GM18520 (cell line): ENCODE measurements around the gene ABTB2.

ENCODE experiments used
- ATAC-seq: cut with Tn5 transposase; IDR thresholded peaks from one replicate; pipeline ENCODE4 v1.9.1; 2021; ENCODE audit not compliant: unreplicated experiment

Gene ABTB2

DNA sequence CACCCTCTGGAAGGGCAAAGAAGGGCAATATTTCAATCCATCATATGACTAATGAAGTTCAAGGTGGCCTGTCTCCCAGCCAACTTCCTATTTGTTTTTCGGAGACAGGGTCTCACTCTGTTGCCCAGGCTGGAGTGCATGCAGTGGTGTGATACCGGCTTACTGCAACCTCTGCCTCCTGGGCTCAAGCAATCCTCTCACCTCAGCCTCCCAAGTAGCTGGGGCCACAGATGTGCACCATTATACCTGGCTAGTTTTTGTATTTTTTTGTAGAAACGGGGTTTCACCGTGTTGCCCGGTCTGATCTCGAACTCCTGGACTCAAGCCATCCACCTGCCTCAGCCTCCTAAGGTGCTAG is 13.4 kb downstream of the ABTB2 start:
- no peak for ATAC-seq

- no peak for ATAC-seq
These were observed 14.1 kb downstream of the ABTB2 start for GRCh38 chr11:34343686-34344085.

DNA sequence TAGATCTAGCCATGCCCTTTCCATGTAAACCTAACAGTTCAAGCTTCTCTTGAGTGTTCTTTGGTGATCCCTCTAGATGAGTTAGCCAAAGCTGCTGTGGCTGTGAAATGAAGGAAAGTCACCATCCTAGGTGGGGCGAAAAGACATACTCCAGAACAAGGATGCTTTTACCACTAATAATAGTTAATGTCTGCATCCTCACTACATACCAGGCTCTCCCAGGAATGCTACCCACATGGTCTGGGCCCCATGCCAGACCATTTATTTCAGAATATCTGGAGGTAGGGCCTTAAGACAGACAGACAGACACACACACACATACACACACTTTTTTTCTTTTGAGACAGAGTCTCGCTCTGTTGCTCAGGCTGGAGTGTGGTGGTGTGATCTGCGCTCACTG is 14.7 kb downstream of the ABTB2 start:
- no peak for ATAC-seq

GRCh38 chr11:34341931-34342533 is 15.8 kb downstream of the ABTB2 start:
- no peak for ATAC-seq

DNA sequence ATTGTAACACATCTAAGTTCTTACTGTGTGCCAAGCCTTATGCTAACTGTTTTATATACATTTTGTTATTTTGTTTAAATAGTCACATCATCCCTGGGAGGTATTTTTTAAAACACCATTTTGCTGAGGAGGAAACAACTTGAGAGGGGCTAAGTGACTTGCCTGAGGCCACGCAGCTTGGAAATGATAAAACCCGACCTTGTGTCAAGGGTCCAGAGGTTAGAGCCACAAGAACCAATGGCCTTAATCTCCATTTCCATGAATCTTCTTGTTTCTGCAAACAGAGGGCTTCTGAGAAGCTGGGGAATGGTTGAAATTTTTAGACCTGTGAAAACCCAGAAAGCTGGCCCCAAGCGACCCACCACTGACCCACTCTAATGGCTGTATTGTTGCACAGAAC is 16.7 kb downstream of the ABTB2 start:
- no peak for ATAC-seq

- no peak for ATAC-seq
These were observed 17.2 kb downstream of the ABTB2 start for GRCh38 chr11:34340653-34341052.

DNA sequence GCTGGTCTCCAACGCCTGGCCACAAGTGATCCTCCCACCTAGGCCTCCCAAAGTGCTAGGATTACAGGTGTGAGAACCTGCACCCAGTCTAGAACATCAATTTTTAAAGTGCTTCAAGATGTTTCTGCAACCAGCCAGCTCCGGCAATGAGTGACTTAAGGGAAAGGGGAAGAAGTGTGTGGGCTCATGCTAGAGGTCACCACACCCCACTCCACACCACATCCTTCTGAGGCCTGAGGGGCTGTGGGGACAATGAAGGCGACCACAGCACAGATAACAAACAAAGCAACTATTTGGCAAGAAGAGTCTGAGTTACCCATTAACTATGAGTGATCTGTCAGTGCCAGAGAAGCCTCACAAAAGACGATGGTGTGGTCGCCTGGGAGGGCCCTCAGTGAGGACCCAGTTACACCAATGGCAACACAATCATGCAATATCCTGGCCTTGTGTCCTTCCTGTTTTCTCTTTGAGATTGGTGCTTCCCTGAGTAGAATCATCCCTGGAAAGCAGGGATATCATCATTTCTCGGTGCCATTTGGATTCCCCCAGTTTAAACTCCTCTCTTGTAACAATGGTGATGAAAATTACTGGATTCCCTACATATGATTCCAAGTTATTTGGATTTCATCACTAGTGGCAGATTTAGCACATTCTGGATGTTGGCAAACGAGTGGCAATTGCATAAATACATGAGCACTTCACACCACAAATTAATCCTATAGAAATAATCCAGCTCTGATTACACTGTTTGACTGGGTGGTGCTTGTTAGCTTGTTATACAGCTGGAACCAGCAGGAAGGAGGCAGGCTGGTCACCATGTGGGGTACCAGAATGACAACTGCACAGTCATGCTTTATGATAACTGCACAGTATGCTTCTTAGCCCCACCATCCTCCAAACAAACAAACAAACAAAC is 18.4 kb downstream of the ABTB2 start:
- peak; percentile 44 for ATAC-seq

- no peak for ATAC-seq
These were observed 20.8 kb downstream of the ABTB2 start for GRCh38 chr11:34337016-34337415.

GRCh38 chr11:34335801-34336200 is 22.0 kb downstream of the ABTB2 start:
- ATAC-seq = no peak

DNA sequence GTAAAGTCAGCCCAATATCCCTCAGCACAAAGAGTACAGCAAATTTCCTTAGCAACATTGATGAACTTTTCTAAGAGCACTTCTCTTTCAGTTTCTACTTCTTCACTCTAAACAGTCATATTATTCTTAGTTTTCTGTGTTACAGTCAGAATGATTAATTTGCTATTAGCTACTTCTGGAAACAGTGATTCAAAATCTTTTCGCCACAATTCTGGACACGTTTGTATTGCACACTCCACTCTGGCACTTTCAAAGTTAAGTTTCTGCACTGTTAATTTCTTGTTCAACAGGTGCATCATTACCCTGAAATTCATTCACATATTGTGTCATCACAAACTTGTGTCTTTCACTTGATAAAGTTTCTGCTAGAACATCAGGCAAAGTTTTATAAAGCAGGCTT is 22.5 kb downstream of the ABTB2 start:
- ATAC-seq = peak; percentile 41

DNA sequence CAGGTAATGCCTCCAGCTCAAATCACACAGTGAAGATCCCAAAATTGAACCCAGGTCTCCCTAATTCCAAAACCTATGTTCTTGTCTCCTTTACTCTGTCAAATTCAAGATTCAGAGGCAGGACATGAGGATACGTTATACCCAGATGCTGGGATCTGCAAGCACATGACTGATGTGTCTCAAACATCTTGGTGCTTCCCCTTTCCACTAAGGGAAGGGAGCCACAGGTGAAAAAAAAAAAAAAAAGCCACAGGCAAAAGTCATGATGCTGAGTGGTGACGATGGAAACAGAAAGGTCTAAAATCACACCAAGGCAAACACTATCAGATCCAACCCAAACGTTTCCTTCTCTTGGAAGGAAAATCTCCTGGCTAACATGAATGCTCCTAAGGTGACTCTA is 24.0 kb downstream of the ABTB2 start:
- no peak for ATAC-seq

- ATAC-seq = no peak
These were observed 25.3 kb downstream of the ABTB2 start for GRCh38 chr11:34332524-34332923.

DNA sequence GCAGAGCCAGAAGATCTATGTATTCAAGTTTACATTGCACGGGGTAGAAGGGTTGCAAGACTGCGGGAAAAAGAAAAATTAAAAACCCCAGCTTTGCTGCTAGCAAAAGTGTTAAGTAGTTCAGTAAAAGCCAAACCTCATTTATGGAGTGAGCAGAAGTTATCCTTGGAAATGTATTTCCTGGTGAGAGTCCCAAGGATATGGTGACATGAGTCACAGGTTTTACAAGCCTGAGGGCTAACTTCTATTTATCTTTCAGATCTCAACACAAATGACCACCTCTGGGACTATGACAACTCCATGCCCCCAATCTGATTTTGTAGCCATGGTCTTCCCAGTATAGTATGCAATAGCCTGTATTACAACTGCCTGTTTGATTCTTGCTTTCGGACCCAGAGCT is 26.1 kb downstream of the ABTB2 start:
- no peak for ATAC-seq

GRCh38 chr11:34331329-34331728 is 26.5 kb downstream of the ABTB2 start:
- no peak for ATAC-seq

GRCh38 chr11:34330653-34331052 is 27.2 kb downstream of the ABTB2 start:
- ATAC-seq = no peak

- ATAC-seq = no peak
These were observed 27.9 kb downstream of the ABTB2 start for GRCh38 chr11:34329876-34330275.

DNA sequence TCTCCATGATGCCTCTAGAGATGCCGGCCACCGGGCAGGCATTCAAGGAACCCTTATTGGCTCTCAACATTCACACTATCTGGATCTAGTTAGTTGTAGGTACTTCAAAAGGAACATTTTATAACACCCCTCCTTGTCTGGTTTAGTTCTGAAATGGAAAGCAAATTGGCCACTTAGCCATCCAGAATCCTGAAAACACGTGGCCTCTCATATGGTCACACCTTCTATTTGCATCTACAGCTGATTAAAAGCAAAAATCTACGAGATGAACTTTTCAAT is 29.2 kb downstream of the ABTB2 start:
- ATAC-seq = no peak

GRCh38 chr11:34327804-34328631 is 29.8 kb downstream of the ABTB2 start:
- no peak for ATAC-seq

DNA sequence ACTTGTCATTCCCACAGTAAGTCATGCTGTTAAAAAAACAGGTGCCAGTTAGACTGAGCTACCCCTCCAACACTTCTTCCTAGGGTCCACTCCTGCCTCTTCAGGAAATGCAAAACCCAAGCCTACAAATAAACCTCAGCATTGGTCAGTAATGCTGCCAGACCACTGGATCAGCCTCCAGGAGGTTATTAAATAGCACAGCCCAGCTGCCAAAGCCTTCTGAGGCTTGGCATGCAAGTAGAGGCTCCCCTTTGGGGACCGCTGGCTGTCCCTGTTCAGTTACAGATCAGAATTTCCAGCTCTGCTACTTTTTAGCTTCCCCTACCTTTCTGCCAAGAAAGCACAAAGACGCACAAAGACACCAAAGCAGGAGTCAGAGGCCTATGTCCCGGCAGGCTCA is 33.3 kb downstream of the ABTB2 start:
- ATAC-seq = no peak

DNA sequence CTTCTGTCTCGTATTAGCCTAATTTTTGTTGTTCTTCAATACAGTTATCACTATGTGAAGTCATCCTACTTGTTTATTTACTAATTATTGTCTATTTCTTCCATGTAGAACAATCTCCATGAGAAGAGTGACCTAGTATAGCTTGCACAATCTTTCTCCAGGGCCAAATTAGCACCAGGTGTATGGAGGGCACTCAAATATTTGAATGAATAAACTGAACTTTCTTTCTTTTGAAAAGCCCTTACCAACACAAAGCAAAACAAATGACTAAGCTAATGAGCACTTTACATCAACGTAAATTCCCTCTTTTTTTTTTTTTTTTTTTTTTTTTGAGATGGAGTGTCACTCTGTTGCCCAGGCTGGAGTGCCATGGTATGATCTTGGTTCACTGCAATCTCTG is 34.2 kb downstream of the ABTB2 start:
- ATAC-seq = no peak

DNA sequence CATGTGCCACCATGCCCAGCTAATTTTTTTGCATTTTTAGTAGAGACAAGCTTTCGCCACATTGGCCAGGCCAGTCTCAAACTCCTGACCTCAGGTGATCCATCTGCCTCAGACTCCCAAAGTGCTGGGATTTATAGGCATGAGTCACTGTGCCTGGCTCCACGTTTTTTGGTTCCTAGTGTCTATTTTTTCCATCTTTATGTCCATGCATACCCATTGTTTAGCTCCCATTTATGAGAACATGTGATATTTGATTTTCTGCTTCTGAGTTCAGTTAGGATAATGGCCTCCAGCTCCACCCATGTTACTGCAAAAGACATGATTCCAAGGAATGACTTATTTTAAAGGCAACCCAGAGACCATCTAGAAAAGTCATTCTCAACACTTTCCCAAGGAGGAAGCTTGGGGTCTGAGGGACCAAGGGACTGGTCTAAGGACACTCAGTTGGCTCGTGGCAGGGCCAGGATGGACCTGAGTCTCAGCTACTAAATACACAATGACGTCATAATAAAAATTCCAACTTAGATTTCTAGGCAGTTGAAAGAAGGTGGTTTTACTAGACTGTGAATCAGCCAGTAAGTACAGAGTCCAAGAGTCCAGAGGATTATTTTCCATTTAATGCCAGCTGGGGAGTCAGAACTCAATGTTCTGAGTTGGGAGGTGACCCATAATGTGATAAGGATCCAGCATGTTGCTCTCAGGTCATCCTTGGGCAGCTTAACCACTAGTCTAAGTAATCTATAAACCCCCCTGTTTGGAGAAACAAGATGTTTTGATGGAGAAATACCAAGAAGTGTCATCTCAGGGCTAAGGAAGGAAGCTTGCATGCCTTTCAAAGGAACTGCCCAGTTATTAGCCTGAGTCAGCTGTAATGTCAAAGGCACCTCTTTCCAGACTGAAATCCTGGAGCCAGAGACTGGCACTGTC is 39.4 kb downstream of the ABTB2 start:
- ATAC-seq = no peak
